GM18517 (cell line): ENCODE data around the gene TBL2.
A peak's percentile ranks its signal among the peaks of the same experiment; 100 is the strongest.
"Not testable (repeated sequence)": the region's sequence is repeated elsewhere in the genome, so short reads cannot be mapped to it uniquely, and the experiment has no call there.

Experiments
- ATAC-seq: cut with Tn5 transposase; IDR thresholded peaks from one replicate; pipeline ENCODE4 v1.9.1; 2021; ENCODE audit warnings: mild to moderate bottlenecking, moderate library complexity; ENCODE audit not compliant: unreplicated experiment

TBL2 gene, protein sequence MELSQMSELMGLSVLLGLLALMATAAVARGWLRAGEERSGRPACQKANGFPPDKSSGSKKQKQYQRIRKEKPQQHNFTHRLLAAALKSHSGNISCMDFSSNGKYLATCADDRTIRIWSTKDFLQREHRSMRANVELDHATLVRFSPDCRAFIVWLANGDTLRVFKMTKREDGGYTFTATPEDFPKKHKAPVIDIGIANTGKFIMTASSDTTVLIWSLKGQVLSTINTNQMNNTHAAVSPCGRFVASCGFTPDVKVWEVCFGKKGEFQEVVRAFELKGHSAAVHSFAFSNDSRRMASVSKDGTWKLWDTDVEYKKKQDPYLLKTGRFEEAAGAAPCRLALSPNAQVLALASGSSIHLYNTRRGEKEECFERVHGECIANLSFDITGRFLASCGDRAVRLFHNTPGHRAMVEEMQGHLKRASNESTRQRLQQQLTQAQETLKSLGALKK

DNA sequence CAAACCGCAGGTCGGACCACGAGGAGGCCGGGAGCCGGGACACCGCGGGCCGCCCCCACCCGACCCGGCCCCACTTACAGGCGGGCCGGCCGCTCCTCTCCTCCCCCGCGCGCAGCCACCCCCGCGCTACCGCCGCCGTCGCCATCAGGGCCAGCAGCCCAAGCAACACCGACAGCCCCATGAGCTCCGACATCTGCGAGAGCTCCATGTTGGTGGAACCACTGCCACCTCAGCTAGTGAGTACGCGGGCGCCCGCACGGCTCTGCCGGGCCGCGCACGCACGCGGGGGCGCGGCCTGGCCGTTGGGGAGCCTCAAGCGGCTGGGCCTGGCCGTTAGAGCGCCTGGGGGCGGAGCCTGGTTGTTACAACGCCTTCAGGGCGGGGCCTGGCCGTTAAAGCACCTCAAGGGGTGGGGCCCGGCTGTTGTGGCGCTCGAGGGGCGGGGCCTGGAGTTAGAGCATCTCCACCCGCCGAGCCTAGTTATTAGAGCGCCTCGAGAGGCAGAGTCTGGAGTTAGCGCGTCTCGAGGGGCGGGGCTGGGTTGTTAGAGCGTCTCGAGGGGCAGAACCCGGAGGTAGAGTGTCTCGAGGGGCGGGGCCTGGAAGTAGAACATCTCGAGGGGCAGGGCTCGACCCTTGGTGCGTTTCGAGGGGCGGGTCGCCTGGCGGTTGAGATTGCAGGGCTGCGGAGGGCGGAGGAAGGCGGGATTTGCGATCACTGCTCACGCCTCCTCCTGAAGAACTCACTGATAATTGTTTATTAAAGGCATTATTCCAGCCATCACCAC is at the start of gene TBL2:
TBL2 (minus strand) TSS at position 238 of the 787 bp plus-strand sequence; CDS start at position 208, 30 bp downstream.
- peak; percentile 70 for ATAC-seq

GRCh38 chr7:73626814-73627213 is 48.4 kb upstream of the TBL2 start:
- ATAC-seq: no peak

- no peak for ATAC-seq
These were observed 46.9 kb upstream of the TBL2 start for GRCh38 chr7:73625276-73625675.

GRCh38 chr7:73624669-73625001 is 46.3 kb upstream of the TBL2 start:
- ATAC-seq: no peak

GRCh38 chr7:73623798-73624668 is 45.7 kb upstream of the TBL2 start, which contains the start of gene MLXIPL:
Gene MLXIPL, minus strand, starts transcription at chr7:73624522. Its CDS starts 30 bp downstream, at chr7:73624492.
- ATAC-seq: no peak

- ATAC-seq: no peak
These were observed 44.8 kb upstream of the TBL2 start for GRCh38 chr7:73622909-73623797.

DNA sequence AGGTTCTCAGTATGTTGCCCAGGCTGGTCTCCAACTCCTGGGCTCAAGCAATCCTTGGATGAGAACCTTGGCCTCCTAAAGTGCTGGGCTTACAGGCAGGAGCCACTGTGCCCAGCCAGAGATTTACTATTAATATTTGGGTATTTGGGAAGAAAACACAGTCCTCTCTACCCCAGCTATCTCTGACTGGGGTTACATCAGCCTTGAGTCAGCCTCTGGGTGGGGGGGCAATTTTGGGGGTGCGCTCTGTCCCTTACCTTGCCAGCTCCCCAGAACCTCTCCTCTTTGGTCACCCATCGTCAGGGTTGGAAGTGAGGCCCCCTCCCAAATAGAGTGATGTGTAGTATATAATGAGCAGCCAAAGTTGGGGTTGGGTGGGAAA is 44.1 kb upstream of the TBL2 start:
- no peak for ATAC-seq

GRCh38 chr7:73621168-73622063 is 43.0 kb upstream of the TBL2 start:
- no peak for ATAC-seq

DNA sequence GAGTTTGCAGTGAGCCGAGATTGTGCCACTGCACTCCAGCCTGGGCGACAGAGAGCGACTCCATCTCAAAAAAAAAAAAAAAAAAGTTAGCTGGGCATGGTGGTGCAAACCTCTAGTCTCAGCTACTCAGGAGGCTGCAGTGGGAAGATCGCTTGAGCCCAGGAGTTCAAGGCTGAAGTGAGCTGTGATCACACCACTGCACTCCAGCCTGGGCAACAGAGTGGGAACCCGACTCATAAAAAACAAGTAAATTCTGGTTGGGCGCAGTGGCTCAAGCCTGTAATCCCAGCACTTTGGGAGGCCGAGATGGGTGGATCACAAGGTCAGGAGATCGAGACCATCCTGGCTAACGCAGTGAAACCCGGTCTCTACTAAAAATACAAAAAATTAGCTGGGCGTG is 41.0 kb upstream of the TBL2 start:
- not testable (repeated sequence) for ATAC-seq

- no peak for ATAC-seq
These were observed 40.2 kb upstream of the TBL2 start for GRCh38 chr7:73618538-73618937.

DNA sequence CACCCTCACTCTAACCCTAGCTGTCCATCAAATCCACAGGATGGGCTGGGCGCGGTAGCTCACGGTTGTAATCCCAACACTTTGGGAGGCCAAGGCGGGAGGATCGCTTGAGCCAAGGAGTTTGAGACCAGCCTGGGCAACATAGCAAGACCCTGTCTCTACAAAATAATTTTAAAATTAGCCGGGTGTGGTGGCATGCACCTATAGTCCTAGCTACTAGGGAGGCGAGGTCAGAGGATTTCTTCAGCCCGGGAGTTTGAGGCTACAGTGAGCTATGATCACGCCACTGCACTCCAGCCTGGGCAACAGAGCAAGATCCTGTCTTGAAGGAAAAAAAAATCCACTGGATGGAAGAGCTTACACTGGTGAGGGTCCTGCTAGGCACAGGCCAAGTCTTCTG is 39.1 kb upstream of the TBL2 start:
- ATAC-seq: not testable (repeated sequence)

DNA sequence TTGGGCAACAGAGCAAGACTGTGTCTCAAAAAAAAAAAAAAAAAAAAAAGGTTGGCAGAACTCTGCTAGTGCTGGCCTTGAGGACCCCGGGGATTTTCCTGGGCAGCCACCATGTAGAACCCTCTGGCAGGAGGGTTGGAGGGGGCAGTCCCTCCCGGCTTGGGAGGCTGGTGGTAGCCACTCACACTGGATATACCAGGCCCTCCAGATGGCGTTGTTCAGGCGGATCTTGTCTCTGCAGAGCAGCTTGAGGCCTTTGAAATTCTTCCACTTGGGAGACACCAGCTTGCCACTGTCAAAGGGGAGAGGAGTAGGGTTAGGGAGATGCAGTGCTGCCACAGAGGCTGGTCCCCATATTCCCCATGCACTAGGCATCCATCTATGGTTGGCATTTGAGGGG is 37.5 kb upstream of the TBL2 start:
- ATAC-seq: no peak

DNA sequence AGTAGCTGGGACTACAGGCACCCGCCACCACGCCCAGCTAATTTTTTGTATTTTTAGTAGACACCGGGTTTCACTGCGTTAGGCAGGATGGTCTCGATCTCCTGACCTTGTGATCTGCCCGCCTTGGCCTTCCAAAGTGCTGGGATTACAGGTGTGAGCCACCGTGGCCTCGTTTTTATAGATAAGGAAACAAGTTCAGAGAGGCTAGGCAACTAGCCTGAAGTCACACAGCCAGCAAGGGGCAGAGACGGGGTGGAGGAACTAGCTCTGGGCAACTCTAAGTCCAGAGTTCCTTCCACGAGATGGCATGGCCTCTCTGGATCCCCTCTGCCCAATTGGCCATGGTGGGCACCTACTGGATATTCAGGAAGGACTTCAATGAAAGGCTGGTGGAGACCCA is 36.6 kb upstream of the TBL2 start:
- not testable (repeated sequence) for ATAC-seq

- no peak for ATAC-seq
These were observed 35.8 kb upstream of the TBL2 start for GRCh38 chr7:73613954-73614735.

DNA sequence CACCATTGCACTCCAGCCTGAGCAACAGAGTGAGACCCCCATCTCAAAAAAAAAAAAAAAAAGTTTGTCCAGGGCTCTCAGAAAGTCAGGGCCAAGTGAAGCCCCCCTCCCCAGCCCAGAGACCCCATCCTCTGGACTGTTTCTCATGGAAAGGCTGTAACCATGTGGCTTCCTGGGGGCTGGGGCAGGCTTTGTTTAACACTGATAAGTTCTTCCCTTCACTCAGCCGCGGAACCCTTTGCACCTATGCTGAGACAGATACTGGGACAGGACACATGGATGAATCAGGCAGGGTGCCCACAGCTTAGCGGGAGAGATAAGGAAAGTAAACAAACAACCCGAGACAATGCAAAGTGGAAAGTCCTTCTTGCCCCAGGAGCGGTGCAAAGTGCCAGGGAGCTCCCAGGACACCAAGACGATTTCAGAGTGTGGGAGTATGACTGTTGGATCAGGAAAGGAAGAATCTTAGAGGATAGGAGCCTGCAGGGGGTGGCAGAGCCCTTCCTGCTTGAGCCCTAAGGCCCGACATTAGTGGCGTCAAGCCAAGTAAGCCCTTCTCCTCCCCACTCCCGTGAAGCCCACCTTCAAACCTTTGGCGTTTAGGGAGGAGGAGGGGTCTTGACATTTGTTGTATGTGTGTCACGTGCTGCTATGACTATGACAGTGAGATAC is 34.4 kb upstream of the TBL2 start:
- no peak for ATAC-seq

DNA sequence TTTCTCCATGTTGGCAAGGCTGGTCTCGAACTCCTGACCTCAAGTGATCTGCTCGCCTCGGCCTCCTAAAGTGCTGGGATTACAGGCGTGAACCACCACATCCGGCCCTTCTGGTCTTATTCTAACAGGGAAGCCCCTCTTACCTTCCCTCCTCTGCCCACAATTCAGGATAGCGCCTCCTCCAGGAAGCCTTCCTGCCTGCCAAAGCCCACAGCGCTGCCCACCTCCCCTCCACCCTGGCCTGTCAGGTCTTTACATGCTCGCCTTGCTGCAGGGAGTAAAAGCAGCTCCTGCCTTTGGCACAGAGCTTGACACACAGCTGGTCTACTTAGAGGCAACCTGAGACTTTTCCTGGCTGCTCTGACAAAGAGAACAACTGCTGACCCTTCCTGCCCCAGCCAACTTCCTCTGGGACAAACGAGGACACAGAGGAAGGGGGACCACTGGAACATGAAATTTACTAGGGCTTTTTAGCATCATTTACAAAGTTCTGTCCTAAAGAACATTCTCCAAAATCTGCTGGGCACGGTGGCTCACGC is 32.7 kb upstream of the TBL2 start:
- ATAC-seq: no peak

DNA sequence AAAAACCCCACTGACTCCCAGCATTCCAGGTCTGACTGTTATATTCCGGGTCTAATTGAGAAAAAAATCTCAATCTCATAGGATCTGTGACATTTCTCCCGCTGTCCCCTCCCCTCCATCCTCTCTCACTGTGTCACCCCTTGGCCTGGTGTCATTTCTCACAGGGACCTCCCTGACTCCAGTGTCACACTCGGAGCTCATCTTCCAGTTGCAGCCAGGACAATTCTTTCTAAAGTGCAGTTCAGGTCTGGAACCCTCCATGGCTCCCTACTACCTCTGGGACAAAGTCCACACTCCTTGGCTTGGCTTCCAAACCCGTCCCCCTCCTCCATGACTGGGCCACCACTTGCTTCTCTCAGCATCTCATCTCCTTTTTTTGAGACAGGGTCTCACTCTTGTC is 31.7 kb upstream of the TBL2 start:
- ATAC-seq: no peak

DNA sequence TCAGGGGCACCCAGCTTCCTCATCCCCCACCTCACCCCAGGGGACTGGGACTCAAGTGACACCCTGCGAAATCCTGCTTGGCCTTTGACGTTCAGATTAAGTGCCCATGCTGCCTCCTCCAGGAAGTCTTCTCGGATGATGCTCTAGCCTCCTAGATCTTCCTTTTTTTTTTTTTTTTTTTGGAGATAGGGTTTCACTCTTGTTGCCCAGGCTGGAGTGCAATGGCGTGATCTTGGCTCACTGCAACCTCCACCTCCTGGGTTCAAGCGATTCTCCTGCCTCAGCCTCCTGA is 29.3 kb upstream of the TBL2 start:
- ATAC-seq: not testable (repeated sequence)
